Gastroesophageal sphincter (tissue), 3 donors: ENCODE results near the gene RAPGEF2.

Source experiments
- POLR2A ChIP-seq, 2 donors: fragments of 450-650 bp; IDR thresholded peaks; one replicate each; pipeline ENCODE4 v1.6.1; 2017; ENCODE audit warnings: antibody characterized with exemption in 2 of 2, mild to moderate bottlenecking in 2 of 2, moderate library complexity in 1 of 2
- POLR2AphosphoS5 ChIP-seq: sonication (generic); formaldehyde crosslinking; IDR thresholded peaks from one replicate; pipeline ENCODE4 v1.6.1; 2017; ENCODE audit warnings: antibody characterized with exemption
- TF ChIP-seq, protein P1 (sequence below), 4 experiments: fragments of 200-600 bp in 2 of 4; fragments of 450-650 bp in 2 of 4; sonication (generic) in 1 of 4; IDR thresholded peaks; one replicate each; pipeline ENCODE4 v1.5.1; 2017 to 2019; ENCODE audit warnings: antibody characterized with exemption in 4 of 4, mild to moderate bottlenecking in 2 of 4, moderate library complexity in 2 of 4

DNA sequence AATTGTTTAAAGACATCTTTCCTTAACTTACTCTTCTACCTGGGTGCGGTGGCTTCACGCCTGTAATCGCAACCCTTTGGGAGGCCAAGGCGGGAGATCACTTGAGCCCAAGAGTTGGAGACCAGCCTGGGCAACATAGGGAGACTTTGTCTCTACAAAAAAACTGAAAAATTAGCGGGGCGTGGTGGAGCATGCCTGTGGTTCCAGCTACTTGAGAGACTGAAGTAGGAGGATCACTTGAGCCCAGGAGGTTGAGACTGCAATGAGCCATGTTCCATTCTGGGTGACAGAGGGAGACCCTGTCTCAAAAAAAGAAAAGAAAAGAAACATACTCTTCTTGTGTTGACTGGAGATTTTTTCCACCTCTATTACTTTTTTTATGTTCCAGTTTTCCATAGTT, 181.9 kb downstream of the RAPGEF2 start:
- TF ChIP-seq, protein P1, sequence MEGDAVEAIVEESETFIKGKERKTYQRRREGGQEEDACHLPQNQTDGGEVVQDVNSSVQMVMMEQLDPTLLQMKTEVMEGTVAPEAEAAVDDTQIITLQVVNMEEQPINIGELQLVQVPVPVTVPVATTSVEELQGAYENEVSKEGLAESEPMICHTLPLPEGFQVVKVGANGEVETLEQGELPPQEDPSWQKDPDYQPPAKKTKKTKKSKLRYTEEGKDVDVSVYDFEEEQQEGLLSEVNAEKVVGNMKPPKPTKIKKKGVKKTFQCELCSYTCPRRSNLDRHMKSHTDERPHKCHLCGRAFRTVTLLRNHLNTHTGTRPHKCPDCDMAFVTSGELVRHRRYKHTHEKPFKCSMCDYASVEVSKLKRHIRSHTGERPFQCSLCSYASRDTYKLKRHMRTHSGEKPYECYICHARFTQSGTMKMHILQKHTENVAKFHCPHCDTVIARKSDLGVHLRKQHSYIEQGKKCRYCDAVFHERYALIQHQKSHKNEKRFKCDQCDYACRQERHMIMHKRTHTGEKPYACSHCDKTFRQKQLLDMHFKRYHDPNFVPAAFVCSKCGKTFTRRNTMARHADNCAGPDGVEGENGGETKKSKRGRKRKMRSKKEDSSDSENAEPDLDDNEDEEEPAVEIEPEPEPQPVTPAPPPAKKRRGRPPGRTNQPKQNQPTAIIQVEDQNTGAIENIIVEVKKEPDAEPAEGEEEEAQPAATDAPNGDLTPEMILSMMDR (IDR thresholded peaks at IDR 0.05), result no peak
- TF ChIP-seq POLR2AphosphoS5 (no peak), POLR2A (IDR thresholded peaks at IDR 0.05) (no peak)
